Measurements from ENCODE around the gene COA3.
A peak's percentile ranks its signal among the peaks of the same experiment; 100 is the strongest.

The COA3 gene

GRCh38 chr17:42797067-42798007 is 1.2 kb downstream of the COA3 start:
- H3K4me3 Mint-ChIP-seq = peak overlapping the region; percentile 94
- H3K27ac Mint-ChIP-seq = peak overlapping the region; percentile 47
- H3K36me3 Mint-ChIP-seq (ENCODE audit: low read depth) = peaks cover 19% of the 10 kb centered on the region
- H3K4me1 Mint-ChIP-seq (ENCODE audit: low read depth) = peaks cover 25% of the 10 kb centered on the region
- no peak for DNase-seq
- peaks cover 4% of the 10 kb centered on the region for H3K9me3 Mint-ChIP-seq
- H3K27me3 Mint-ChIP-seq = no peaks in the 10 kb centered on the region

DNA sequence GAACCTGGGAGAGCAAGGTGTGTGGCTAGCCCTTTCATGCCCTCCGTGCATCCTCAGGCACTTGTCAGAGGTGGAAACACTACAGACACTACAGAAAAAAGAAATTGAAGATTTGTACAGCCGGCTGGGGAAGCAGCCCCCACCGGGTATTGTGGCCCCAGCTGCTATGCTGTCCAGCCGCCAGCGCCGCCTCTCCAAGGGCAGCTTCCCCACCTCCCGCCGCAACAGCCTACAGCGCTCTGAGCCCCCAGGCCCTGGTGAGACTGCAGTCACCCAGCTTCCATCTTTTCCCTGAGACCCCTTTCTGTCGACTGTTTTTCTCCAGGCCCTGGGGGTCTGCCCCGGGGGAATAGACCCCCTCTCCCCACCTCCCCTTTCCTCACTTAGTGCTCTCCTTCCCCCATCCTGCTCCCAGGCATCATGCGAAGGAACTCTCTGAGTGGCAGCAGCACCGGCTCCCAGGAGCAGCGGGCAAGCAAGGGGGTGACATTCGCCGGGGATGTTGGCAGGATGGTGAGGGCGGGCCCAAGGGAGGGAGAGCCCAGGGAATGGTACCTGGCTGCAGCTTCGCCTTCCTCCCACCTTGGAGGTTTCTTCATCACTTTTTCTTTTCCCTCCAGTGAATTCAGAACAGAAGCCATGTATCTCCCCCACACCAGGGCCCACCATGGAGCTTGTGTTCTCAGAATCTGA is 2.3 kb downstream of the COA3 start:
- Mint-ChIP-seq H3K9me3 (peaks cover 4% of the 10 kb centered on the region), H3K27ac (no peak overlapping the region), H3K4me3 (no peak overlapping the region), H3K4me1 (ENCODE audit: low read depth) (peaks cover 25% of the 10 kb centered on the region), H3K36me3 (ENCODE audit: low read depth) (peaks cover 19% of the 10 kb centered on the region), H3K27me3 (no peaks in the 10 kb centered on the region)
- no peak for DNase-seq

DNA sequence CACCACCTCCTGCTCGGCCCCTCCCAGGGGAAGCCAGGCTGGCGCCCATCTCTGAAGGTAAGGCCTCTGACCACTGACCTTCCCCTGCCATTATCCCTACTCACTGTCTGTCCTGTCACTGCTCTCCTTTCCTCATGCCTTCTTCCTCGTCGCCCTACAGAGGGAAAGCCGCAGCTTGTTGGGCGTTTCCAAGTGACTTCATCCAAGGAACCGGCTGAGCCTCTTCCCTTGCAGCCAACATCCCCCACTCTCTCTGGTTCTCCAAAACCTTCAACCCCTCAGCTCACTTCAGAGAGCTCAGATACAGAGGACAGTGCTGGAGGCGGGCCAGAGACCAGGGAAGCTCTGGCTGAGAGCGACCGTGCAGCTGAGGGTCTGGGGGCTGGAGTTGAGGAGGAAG is 3.0 kb downstream of the COA3 start:
- Mint-ChIP-seq H3K27ac (peak overlapping the region; percentile 3), H3K4me3 (no peak overlapping the region), H3K36me3 (ENCODE audit: low read depth) (peaks cover 19% of the 10 kb centered on the region), H3K4me1 (ENCODE audit: low read depth) (peaks cover 25% of the 10 kb centered on the region), H3K27me3 (no peaks in the 10 kb centered on the region), H3K9me3 (peaks cover 4% of the 10 kb centered on the region)
- DNase-seq = no peak

GRCh38 chr17:42795061-42795460 is 3.4 kb downstream of the COA3 start:
- DNase-seq = no peak
- Mint-ChIP-seq H3K36me3 (ENCODE audit: low read depth) (peaks cover 19% of the 10 kb centered on the region), H3K4me3 (no peak overlapping the region), H3K27me3 (no peaks in the 10 kb centered on the region), H3K9me3 (peaks cover 4% of the 10 kb centered on the region), H3K27ac (no peak overlapping the region), H3K4me1 (ENCODE audit: low read depth) (peaks cover 25% of the 10 kb centered on the region)

DNA sequence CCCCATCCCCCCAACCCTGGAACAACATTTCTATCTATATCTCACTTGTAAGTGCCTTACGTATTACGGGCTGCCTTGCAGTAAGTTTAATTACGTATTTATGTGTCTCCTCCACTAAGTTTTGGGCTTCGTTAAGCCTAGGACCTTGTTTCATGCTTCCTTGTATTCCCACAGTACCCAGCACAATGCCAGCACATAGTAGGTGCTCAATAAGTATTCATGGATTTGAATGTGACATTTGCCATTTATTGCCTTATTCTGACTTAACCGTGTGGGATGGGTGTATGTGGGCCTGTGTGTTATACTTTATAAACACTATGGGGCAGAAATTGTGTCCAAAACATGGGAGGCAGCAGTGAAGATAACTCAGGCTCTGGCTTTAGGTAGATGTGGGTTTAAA is 6.0 kb downstream of the COA3 start:
- DNase-seq = no peak
- H3K4me1 Mint-ChIP-seq (ENCODE audit: low read depth) = peaks cover 16% of the 10 kb centered on the region
- no peaks in the 10 kb centered on the region for H3K9me3 Mint-ChIP-seq
- H3K27ac Mint-ChIP-seq = no peak overlapping the region
- H3K4me3 Mint-ChIP-seq = no peak overlapping the region
- peaks cover 17% of the 10 kb centered on the region for H3K27me3 Mint-ChIP-seq
- H3K36me3 Mint-ChIP-seq (ENCODE audit: low read depth) = peaks cover 12% of the 10 kb centered on the region

- H3K27ac Mint-ChIP-seq = no peak overlapping the region
- no peak overlapping the region for H3K4me3 Mint-ChIP-seq
- H3K9me3 Mint-ChIP-seq = no peaks in the 10 kb centered on the region
- peaks cover 12% of the 10 kb centered on the region for H3K36me3 Mint-ChIP-seq (ENCODE audit: low read depth)
- no peak for DNase-seq
- peaks cover 22% of the 10 kb centered on the region for H3K27me3 Mint-ChIP-seq
- peaks cover 11% of the 10 kb centered on the region for H3K4me1 Mint-ChIP-seq (ENCODE audit: low read depth)
Observed at GRCh38 chr17:42791948-42792347, 6.6 kb downstream of the COA3 start.

DNA sequence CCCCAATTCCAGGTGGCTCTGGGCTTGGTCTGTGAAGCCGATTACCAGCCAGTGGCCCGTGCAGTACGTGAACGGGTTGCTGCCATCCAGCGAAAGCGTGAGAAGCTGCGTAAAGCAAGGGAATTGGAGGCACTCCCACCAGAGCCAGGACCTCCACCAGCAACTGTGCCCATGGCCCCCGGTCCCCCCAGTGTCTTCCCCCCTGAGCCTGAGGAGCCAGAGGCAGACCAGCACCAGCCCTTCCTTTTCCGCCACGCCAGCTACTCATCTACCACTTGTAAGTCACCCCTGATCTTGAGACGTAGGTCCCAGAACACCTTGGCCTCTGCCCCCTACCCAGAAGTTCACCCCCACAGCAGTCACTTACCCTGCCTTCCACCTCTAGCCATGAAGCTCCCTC is 11.2 kb downstream of the COA3 start:
- H3K9me3 Mint-ChIP-seq = no peaks in the 10 kb centered on the region
- no peaks in the 10 kb centered on the region for H3K36me3 Mint-ChIP-seq (ENCODE audit: low read depth)
- no peak overlapping the region for H3K27ac Mint-ChIP-seq
- H3K4me3 Mint-ChIP-seq = no peak overlapping the region
- DNase-seq = no peak
- peaks cover 68% of the 10 kb centered on the region for H3K27me3 Mint-ChIP-seq
- H3K4me1 Mint-ChIP-seq (ENCODE audit: low read depth) = peaks cover 24% of the 10 kb centered on the region

- no peak overlapping the region for H3K4me3 Mint-ChIP-seq
- H3K27me3 Mint-ChIP-seq = peaks cover 82% of the 10 kb centered on the region
- no peak for DNase-seq
- no peak overlapping the region for H3K27ac Mint-ChIP-seq
- peaks cover 32% of the 10 kb centered on the region for H3K4me1 Mint-ChIP-seq (ENCODE audit: low read depth)
- no peaks in the 10 kb centered on the region for H3K36me3 Mint-ChIP-seq (ENCODE audit: low read depth)
- H3K9me3 Mint-ChIP-seq = no peaks in the 10 kb centered on the region
Observed at GRCh38 chr17:42784811-42785592, 13.5 kb downstream of the COA3 start.

DNA sequence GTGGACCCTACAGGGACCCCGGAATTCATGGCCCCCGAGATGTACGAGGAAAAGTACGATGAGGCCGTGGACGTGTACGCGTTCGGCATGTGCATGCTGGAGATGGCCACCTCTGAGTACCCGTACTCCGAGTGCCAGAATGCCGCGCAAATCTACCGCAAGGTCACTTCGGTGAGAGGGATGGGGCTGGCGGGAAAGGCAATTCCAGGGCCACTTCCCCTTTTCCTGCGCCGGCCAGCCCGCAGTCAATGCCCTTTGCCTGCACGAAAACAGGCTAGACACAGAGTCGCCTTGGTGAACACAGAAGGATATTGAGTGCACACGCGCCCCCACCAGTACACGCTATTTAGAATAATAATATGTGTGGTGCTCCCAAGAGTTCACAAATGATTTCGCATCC is 14.1 kb downstream of the COA3 start:
- Mint-ChIP-seq H3K4me1 (ENCODE audit: low read depth) (peaks cover 32% of the 10 kb centered on the region), H3K27me3 (peaks cover 88% of the 10 kb centered on the region), H3K36me3 (ENCODE audit: low read depth) (peaks cover 5% of the 10 kb centered on the region), H3K27ac (no peak overlapping the region), H3K4me3 (no peak overlapping the region), H3K9me3 (no peaks in the 10 kb centered on the region)
- no peak for DNase-seq

- Mint-ChIP-seq H3K27me3 (peaks cover 84% of the 10 kb centered on the region), H3K27ac (no peak overlapping the region), H3K9me3 (no peaks in the 10 kb centered on the region), H3K4me3 (no peak overlapping the region), H3K4me1 (ENCODE audit: low read depth) (peaks cover 32% of the 10 kb centered on the region), H3K36me3 (ENCODE audit: low read depth) (peaks cover 12% of the 10 kb centered on the region)
- DNase-seq = no peak
Observed at GRCh38 chr17:42783791-42784138, 14.7 kb downstream of the COA3 start.

DNA sequence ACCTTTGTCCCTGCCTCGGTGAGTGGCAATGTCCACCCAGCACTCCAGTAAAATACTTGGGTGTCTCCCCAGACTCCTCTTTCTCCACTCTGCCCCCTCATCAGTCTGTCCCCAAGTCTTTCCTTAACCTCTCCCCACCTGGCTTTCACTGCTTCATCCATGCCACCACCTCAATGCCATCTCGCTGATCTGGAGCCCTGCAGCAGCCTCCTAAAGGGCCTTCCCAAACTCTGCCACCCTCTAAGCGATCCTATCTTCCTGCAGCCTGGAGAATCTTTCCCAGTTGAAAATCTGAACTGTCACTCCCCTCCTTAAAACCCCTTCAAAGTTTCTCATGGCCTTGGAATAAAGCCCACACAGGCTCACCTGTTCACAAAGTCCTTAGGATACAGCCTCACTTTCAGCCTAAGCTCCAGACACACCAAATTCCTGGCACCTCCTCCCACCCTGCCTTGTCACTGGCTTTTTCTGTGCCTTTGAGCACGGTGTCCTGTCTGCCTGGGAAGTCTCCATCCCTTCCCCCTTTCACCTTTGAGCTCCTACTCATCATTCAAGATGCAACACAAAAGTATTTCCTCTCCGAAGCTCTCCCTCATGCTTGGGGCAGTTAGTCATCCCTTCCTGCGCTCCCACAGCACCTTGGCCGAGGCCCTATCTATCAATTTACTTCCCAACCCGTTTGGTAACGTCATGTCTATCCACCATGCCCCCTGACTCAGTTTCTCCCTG is 15.3 kb downstream of the COA3 start:
- Mint-ChIP-seq H3K4me3 (no peak overlapping the region), H3K27me3 (peaks cover 79% of the 10 kb centered on the region), H3K4me1 (ENCODE audit: low read depth) (peaks cover 32% of the 10 kb centered on the region), H3K9me3 (no peaks in the 10 kb centered on the region), H3K27ac (no peak overlapping the region), H3K36me3 (ENCODE audit: low read depth) (peaks cover 17% of the 10 kb centered on the region)
- no peak for DNase-seq

DNA sequence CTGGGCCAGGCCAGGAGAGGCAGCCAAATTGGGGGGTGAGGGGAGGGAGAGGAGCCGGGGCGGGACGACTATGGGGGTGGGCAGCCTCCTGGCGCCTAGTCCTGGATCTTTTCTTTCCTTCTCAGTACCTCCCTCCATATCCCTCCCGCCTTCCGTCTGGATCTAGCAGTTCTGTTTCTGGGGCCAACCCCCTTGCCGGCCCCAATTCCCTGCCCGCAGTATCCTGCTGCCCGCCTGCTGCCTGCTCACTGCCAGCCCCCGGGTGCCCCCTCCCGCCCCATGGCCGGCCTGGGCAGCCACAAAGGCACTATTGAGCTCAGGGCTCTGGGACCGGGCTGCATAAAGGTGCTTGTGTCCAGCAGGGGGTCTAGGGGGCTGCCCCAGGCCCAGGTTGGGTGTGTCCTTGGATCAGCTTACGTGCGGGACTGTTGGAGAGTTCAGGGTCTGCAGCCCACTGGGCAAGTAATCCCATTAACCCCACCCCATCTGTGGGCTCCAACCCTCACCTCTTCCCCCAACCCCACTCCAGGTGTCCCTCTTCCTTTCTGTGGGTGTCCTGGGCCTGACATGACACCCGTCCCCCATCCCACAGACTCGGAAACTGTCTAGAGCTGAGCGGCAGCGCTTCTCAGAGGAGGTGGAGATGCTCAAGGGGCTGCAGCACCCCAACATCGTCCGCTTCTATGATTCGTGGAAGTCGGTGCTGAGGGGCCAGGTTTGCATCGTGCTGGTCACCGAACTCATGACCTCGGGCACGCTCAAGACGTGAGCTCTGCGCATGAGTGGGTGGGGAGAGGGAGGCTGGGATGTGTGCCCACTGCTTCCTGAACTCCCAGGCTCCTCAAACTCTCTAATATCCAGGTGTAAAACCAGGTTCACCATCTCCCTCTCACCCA is 16.1 kb downstream of the COA3 start:
- H3K36me3 Mint-ChIP-seq (ENCODE audit: low read depth) = peaks cover 25% of the 10 kb centered on the region
- H3K27ac Mint-ChIP-seq = no peak overlapping the region
- H3K9me3 Mint-ChIP-seq = no peaks in the 10 kb centered on the region
- DNase-seq = no peak
- peaks cover 32% of the 10 kb centered on the region for H3K4me1 Mint-ChIP-seq (ENCODE audit: low read depth)
- H3K4me3 Mint-ChIP-seq = no peak overlapping the region
- peaks cover 71% of the 10 kb centered on the region for H3K27me3 Mint-ChIP-seq

DNA sequence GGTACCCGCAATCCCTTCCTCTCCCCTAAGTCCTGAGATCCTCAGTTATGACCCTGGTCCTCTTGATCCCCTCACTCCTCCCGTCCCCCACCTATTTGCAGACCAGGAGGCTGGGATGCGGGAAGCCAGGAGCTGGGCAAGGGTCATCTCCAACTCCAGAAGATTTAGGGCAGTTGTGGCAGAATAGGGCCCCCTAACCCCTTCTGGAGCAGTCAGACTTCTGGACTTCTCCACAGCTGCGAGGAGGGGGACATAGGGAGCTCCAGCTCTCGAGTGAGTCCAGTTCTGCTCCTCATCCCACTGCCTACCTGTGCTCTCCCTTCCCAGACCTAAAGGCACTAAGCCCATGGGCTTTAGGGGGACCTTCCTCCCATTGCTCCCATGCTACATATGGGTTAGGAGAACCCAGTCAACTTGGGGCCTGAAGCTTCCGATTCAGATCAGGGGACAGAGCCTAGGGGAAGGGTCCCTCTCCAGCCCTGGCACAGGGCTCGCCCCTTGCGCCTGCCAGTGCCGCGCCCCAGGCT is 16.8 kb downstream of the COA3 start:
- Mint-ChIP-seq H3K36me3 (ENCODE audit: low read depth) (peaks cover 31% of the 10 kb centered on the region), H3K27me3 (peaks cover 65% of the 10 kb centered on the region), H3K4me1 (ENCODE audit: low read depth) (peaks cover 32% of the 10 kb centered on the region), H3K27ac (no peak overlapping the region), H3K4me3 (no peak overlapping the region), H3K9me3 (no peaks in the 10 kb centered on the region)
- DNase-seq = no peak
